Mesothelial cell of epicardium (in vitro differentiated cells): ENCODE data around the gene NT5DC1. TPM values are rescaled to one million over a fixed set of nuclear protein-coding genes. Genes with fewer than 3 reads are reported as not detected.

Experiments used
- DNase-seq, 2 experiments: peaks; one replicate each; pipeline ENCODE4 v3.0.0; 2021; ENCODE audit warnings: low spot score in 2 of 2; ENCODE audit not compliant: unreplicated experiment in 2 of 2
- H3K27ac Mint-ChIP-seq: 2 replicates; pipeline ENCODE4 v1.8.0; 2021; ENCODE audit warnings: mixed read lengths
- H3K27me3 Mint-ChIP-seq: 2 replicates; pipeline ENCODE4 v1.8.0; 2021; ENCODE audit warnings: low read depth, mixed read lengths
- H3K36me3 Mint-ChIP-seq: 2 replicates; pipeline ENCODE4 v1.8.0; 2021; ENCODE audit warnings: mixed read lengths
- H3K4me1 Mint-ChIP-seq: 2 replicates; pipeline ENCODE4 v1.8.0; 2021; ENCODE audit warnings: mixed read lengths
- H3K4me3 Mint-ChIP-seq: 2 replicates; pipeline ENCODE4 v1.8.0; 2021; ENCODE audit warnings: mild to moderate bottlenecking, moderate library complexity, mixed read lengths
- H3K9me3 Mint-ChIP-seq: 2 replicates; pipeline ENCODE4 v1.8.0; 2021; ENCODE audit warnings: mixed read lengths
- total RNA-seq: library from RNA; stranded (reverse); gene quantifications from 3 replicates; pipeline ENCODE4 v1.2.1, GENCODE V29; 2021
- TF ChIP-seq, protein P1 (sequence below): fragments of 200-600 bp; sonication (generic); IDR thresholded peaks from one replicate; pipeline ENCODE4 v1.5.0; 2021; ENCODE audit warnings: antibody characterized with exemption; ENCODE audit not compliant: unreplicated experiment

Gene NT5DC1
- total RNA-seq, 1 donor from 2014 or later: 34.5 TPM

DNA sequence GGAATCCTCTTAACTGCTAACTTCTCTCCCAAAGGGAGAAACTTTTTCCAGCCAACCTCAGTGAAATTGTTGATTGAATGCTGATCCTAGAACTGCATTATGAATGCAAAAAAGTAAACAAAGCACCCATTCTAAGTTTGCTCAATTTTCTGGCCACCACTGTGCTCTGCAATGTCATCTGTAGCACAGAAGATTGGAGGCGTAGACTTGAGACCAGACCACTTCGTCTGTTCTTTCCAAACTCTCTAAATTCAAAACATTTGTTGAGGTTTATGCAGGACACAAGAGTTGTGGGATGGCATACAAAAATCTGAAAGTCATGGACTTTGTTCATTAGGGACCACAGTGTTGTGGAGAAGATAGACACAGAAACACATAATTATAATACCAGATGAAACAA lies 190.1 kb downstream of the NT5DC1 start:
- no peaks in the 10 kb centered on the region for H3K4me1 Mint-ChIP-seq
- no peaks in the 10 kb centered on the region for H3K9me3 Mint-ChIP-seq
- H3K27me3 Mint-ChIP-seq: no peaks in the 10 kb centered on the region
- no peaks in the 10 kb centered on the region for H3K36me3 Mint-ChIP-seq
- TF ChIP-seq, protein P1, sequence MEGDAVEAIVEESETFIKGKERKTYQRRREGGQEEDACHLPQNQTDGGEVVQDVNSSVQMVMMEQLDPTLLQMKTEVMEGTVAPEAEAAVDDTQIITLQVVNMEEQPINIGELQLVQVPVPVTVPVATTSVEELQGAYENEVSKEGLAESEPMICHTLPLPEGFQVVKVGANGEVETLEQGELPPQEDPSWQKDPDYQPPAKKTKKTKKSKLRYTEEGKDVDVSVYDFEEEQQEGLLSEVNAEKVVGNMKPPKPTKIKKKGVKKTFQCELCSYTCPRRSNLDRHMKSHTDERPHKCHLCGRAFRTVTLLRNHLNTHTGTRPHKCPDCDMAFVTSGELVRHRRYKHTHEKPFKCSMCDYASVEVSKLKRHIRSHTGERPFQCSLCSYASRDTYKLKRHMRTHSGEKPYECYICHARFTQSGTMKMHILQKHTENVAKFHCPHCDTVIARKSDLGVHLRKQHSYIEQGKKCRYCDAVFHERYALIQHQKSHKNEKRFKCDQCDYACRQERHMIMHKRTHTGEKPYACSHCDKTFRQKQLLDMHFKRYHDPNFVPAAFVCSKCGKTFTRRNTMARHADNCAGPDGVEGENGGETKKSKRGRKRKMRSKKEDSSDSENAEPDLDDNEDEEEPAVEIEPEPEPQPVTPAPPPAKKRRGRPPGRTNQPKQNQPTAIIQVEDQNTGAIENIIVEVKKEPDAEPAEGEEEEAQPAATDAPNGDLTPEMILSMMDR: no peak
- H3K27ac Mint-ChIP-seq: no peak overlapping the region
- H3K4me3 Mint-ChIP-seq: no peak overlapping the region
- no peak for DNase-seq

DNA sequence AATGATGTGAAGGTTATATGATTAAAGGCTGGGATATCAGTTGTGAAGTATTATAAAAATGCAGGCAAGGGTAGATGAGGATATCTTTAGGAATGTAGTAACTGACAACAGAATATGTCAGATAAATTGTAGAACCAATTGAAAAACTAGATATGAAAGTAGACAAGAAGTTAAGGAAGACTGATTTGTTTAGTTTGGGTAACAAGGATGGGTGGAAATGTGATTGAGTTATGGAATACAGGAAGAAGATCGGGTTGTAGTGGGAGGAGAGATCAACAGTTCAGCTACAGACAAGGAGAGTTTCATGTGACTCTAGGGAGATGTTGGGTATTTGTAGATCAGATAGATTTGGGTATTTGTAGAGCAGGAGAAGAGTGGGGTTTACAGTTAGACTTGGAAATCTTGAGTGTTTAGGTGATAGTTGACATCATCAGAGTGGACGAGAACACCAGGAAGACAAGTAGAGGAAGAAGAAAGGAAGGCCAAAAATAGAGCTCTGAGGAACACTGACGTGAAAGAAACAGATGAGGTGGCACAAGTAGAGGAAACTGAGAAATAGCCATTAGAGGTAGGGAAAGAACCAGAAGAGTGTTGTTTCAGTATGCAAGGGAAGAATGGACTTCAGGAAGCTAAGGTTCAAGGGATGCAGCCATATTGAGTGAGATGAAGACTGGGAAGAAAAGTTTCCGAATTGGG lies 191.2 kb downstream of the NT5DC1 start:
- Mint-ChIP-seq H3K27me3 (no peaks in the 10 kb centered on the region), H3K27ac (no peak overlapping the region), H3K36me3 (no peaks in the 10 kb centered on the region), H3K9me3 (no peaks in the 10 kb centered on the region), H3K4me1 (no peaks in the 10 kb centered on the region), H3K4me3 (no peak overlapping the region)
- DNase-seq: no peak
- TF ChIP-seq, protein P1: no peak

DNA sequence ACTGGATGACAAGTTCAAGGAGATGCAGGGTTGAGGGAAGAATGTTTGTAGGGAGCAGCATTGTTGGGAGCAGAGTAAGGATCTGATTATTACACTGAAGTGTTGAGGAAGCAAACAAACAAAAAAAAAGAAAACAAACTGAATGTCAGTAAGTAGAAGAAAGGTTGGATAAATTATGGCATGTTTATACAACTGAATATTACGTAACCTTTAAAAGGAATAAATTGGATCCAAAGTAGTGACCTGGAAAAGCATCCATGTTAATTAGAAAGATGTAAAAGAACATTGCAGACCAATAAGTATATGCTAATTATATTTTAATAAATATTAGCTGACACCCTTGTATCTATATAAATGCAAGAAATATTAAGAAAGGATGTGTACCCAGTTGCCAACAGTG lies 191.9 kb downstream of the NT5DC1 start:
- Mint-ChIP-seq H3K4me1 (no peaks in the 10 kb centered on the region), H3K36me3 (peaks cover under 1% of the 10 kb centered on the region), H3K9me3 (no peaks in the 10 kb centered on the region), H3K27me3 (no peaks in the 10 kb centered on the region), H3K27ac (no peak overlapping the region), H3K4me3 (no peak overlapping the region)
- DNase-seq: no peak
- TF ChIP-seq, protein P1: no peak

DNA sequence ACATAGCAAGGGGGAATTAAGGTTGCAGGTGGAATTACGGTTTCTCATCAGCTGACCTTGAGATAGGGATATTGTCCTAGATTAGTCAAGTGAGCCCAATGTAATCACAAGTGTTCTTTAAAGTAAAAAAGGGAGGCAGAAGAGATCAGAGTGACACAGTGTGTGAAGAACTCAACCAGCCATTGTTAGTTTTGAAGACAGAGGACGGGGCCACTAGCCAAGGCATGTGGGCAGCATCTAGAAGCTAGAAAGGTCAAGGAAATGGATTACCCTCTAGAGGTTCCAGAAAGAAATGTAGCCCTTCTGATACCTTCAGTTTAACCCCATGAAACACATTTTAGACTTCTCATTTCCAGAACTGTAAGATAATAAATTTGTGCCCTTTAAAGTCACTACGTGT lies 197.6 kb downstream of the NT5DC1 start:
- H3K36me3 Mint-ChIP-seq: peaks cover 6% of the 10 kb centered on the region
- H3K27ac Mint-ChIP-seq: no peak overlapping the region
- H3K4me1 Mint-ChIP-seq: peaks cover 4% of the 10 kb centered on the region
- TF ChIP-seq, protein P1: no peak
- DNase-seq: no peak
- no peak overlapping the region for H3K4me3 Mint-ChIP-seq
- no peaks in the 10 kb centered on the region for H3K27me3 Mint-ChIP-seq
- H3K9me3 Mint-ChIP-seq: peaks cover 8% of the 10 kb centered on the region

DNA sequence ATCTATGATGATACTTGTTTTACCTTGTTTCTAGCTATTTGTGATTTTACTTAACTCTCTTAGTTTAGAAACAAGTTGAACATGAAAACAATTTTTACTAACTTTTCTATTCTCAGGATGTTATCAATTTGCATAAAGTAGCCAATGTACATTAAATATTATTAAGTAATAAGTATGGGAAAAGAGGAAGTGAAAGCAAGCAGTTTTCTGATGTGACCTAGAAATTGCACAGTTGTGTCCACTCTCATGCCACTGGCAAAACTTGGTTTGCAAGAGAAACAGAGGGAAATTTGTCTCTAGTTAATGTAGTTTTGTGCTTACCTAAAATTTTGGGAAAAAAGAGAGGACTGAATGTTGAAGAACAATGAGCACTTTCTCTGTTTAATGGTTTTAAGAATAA lies 198.3 kb downstream of the NT5DC1 start:
- H3K9me3 Mint-ChIP-seq: peaks cover 8% of the 10 kb centered on the region
- no peak overlapping the region for H3K27ac Mint-ChIP-seq
- no peak overlapping the region for H3K4me3 Mint-ChIP-seq
- TF ChIP-seq, protein P1: no peak
- no peaks in the 10 kb centered on the region for H3K27me3 Mint-ChIP-seq
- DNase-seq: no peak
- peaks cover 6% of the 10 kb centered on the region for H3K36me3 Mint-ChIP-seq
- H3K4me1 Mint-ChIP-seq: peaks cover 4% of the 10 kb centered on the region

Other genes starting within 250 kb of the NT5DC1 start
- gene FRK, start 40.0 kb upstream of the NT5DC1 start, total RNA-seq: 4.9 to 5.2 TPM (median 5.1 TPM) in 3 replicates
- gene COL10A1, start 25.3 kb downstream of the NT5DC1 start, total RNA-seq: not detected in 3 replicates
- gene TSPYL4, start 153.2 kb downstream of the NT5DC1 start, total RNA-seq: 40.8 to 44.0 TPM (median 41.2 TPM) in 3 replicates
- gene TSPYL1, start 179.1 kb downstream of the NT5DC1 start, total RNA-seq: 92.5 to 95.6 TPM (median 95.1 TPM) in 3 replicates